GM13976 (cell line): ENCODE measurements around the gene CALU.

Experiments
- DNase-seq: peaks from one replicate; pipeline ENCODE4 v3.0.0; 2012; ENCODE audit warnings: low spot score
- in situ Hi-C: fragments of 300-500 bp; cut with MboI; formaldehyde crosslinking; loops from one replicate; pipeline ENCODE4 v1.12.0; 2022; ENCODE audit warnings: low sequenced_read_pairs, mixed read lengths, inconsistent platforms; ENCODE audit not compliant: unreplicated experiment
- TF ChIP-seq, protein P1 (sequence below): IDR thresholded peaks from 2 replicates; pipeline ENCODE4 v1.5.1; 2012; ENCODE audit warnings: borderline replicate concordance, mild to moderate bottlenecking; ENCODE audit not compliant: insufficient read depth; ENCODE audit errors: extremely low read depth, missing control alignments, control extremely low read depth

Gene CALU

DNA sequence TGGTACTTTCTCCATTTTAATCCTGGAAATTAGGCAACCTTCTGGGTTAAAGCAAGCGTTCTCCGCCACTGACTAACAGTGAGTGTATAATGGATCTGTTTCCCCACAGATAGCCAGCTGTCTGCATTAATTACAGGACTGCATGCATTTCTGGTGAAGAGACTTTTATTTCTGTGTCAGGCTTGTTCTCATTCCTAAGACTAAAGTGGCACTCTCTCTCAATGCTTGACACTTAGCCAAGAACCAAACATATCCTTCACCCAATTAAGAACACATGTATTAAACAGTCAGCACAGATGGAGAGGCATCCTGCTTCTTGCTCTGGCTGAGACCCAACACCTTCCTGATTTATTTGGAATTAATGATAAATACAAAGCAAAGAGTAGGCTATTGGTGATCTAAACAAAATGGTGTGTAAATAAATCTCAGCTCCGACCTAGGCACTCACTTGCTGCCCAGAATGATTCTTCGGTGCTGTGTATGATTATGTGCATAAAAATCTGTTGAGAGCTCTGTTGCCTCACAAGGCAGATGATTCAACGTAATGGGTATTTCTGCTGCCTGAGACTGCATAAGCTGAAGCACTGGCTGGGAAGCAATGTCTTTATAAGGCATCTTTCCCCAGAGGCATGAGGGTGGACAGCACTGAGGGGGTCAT lies 16.8 kb downstream of the CALU start:
- in situ Hi-C loops: no loop called here
- TF ChIP-seq, protein P1, sequence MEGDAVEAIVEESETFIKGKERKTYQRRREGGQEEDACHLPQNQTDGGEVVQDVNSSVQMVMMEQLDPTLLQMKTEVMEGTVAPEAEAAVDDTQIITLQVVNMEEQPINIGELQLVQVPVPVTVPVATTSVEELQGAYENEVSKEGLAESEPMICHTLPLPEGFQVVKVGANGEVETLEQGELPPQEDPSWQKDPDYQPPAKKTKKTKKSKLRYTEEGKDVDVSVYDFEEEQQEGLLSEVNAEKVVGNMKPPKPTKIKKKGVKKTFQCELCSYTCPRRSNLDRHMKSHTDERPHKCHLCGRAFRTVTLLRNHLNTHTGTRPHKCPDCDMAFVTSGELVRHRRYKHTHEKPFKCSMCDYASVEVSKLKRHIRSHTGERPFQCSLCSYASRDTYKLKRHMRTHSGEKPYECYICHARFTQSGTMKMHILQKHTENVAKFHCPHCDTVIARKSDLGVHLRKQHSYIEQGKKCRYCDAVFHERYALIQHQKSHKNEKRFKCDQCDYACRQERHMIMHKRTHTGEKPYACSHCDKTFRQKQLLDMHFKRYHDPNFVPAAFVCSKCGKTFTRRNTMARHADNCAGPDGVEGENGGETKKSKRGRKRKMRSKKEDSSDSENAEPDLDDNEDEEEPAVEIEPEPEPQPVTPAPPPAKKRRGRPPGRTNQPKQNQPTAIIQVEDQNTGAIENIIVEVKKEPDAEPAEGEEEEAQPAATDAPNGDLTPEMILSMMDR: no peak
- no peak for DNase-seq

DNA sequence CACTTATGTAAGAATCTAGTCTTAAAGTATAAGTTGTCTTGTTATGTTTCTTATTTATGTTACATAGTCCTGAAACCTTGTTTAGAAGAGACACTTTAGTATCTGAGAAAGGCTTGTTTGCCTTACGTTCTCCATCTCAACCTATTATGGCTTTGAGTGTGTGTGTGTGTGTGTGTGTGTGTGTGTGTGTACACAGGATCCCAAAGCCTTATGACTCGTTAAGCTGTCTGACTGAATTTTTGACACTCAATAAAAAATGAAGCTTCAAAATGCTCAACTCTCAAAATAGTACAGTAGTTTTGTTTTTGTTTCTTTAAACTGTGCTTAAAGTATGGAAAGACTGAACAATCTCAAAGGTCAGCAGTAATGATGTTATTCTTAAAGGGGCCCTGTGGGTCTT lies 18.0 kb downstream of the CALU start:
- DNase-seq: no peak
- TF ChIP-seq, protein P1: no peak
- in situ Hi-C loops: no loop called here

DNA sequence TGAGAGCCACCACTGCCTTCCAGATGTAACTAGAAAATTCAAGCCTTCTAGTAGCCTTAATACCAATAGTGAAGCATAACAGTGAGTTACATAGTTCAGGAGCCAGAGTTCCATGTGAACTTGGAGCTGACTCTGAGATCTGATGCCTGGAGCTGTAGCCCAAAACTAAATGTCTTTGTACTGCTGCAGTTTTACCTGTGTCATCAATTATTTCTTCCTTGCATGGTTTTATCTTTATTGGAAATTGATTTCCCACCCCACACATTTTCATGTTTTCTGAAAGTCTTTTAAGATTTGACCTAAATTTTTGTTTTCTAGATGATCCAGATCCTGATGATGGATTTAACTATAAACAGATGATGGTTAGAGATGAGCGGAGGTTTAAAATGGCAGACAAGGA lies 19.4 kb downstream of the CALU start:
- TF ChIP-seq, protein P1: no peak
- in situ Hi-C loops: no loop called here
- no peak for DNase-seq

DNA sequence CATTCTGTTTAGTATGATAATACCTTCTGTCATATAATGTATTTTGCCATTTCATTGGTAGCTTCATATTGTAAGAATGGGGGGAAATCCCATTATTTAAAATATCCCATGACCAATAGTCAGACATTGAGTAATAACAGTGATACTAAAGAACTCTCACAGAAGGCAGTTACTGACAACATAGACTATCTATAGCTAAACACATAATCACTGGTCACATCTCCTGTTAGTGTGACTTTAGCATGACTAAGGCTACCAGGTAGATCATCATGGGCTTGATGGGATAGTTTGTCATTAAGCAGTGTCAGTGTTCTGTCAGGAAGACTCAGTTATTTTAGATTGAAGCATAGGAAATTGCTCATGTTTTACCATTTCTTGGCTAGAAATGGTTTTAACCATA lies 20.1 kb downstream of the CALU start:
- no peak for DNase-seq
- TF ChIP-seq, protein P1: no peak
- in situ Hi-C loops: no loop called here

DNA sequence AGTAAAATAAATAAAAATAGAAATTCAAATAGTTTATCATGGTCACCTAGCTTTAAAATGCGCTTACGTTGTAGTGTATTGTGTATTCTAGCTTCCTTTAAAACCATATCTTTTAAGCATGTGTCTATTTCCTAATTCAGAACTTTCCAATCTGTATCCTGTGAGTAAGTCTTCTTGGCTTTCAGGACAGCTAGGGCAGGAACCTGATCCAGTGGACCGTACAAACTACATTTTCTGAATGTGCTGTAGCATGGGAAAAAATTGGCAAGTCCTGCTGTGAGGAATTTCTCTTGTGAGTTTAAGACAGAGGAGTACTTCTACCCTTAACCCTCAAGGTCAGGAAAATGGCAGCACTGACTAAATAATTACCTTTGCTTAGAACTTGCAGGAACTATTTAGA lies 24.4 kb downstream of the CALU start:
- no peak for DNase-seq
- in situ Hi-C loops: no loop called here
- TF ChIP-seq, protein P1: no peak

DNA sequence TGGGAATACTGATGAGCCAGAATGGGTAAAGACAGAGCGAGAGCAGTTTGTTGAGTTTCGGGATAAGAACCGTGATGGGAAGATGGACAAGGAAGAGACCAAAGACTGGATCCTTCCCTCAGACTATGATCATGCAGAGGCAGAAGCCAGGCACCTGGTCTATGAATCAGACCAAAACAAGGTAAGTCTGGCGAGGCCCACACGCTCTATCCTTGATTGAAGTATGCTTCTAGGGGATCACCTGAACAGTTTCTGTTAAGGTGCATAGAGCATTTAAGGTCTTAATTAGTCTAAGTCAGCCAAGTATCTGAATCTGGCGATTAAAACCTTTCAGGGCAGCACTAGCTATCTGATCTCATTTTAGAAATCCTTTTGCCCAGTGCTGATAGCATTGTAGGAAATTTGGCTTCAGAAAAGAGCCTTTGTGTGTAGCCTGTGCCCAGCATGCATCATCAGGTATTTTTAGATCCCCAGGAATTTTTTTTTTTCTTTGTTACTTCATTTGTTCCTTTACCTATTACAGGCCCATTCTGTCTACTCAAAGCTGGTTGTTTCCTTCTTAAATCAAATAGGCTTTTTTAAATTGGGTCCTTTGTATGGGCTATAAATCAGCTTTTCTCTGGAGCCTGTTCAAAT lies 28.4 kb downstream of the CALU start:
- TF ChIP-seq, protein P1: no peak
- DNase-seq: no peak
- in situ Hi-C loops: no loop called here

DNA sequence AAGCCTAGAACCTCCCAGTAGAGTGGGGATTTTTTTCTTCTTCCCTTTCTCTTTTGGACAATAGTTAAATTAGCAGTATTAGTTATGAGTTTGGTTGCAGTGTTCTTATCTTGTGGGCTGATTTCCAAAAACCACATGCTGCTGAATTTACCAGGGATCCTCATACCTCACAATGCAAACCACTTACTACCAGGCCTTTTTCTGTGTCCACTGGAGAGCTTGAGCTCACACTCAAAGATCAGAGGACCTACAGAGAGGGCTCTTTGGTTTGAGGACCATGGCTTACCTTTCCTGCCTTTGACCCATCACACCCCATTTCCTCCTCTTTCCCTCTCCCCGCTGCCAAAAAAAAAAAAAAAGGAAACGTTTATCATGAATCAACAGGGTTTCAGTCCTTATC lies 31.1 kb downstream of the CALU start:
- in situ Hi-C loops: no loop called here
- DNase-seq: no peak
- TF ChIP-seq, protein P1: no peak
